HPDE6-E6E7 (cell line): Measurements from ENCODE around the gene OTUD7B.
A peak's percentile ranks its signal among the peaks of the same experiment; 100 is the strongest.
"Not testable (repeated sequence)": the region's sequence is repeated elsewhere in the genome, so short reads cannot be mapped to it uniquely, and the experiment has no call there.

Source experiments
- DNase-seq: peaks from one replicate; pipeline ENCODE4 v3.0.0; 2011; ENCODE audit warnings: missing footprints; ENCODE audit errors: extremely low spot score

OTUD7B gene

DNA sequence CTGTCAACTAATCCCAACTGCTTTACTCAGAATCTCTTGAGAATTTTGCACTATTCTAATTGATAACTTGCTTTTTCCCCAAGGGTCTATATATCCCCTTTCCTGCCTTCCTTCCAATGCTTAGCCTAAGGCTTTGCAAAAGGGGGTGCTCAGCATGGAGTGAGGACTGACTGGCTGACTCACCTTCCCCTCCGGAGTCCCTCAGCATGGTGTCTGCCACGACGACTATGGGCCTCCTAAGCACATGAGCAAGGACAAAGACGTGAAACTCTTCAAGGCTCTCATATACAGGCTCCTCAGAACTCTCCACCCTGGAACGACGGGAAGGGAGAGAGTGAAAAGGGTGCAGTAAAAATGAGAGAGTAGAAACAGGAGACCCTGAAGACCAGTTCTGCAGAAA, 60.6 kb downstream of the OTUD7B start:
- no peak for DNase-seq

- DNase-seq: no peak
Observed at GRCh38 chr1:149945206-149945605, 65.3 kb downstream of the OTUD7B start.

DNA sequence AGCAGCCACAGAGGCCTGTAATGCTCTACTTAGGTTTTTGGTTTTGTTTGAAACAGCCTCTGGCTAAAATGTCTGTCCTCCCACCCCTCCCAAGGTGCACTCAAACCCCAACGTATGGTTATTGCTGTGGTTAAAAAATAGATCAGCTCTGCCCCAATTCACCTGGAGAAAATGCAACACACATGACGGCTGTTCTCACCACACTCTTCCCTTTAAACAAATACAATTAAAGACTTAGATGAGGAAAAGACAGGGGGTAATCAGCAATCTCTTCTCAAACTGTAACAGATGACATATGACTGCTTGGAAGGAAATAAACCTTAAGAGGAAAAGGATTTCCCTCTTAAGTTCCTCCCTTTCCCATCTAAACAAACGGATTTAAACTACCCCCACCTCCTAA, 67.6 kb downstream of the OTUD7B start:
- DNase-seq: no peak

- no peak for DNase-seq
Observed at GRCh38 chr1:149942207-149942606, 68.3 kb downstream of the OTUD7B start.

- no peak for DNase-seq
Observed at GRCh38 chr1:149940427-149940826, 70.1 kb downstream of the OTUD7B start.

DNA sequence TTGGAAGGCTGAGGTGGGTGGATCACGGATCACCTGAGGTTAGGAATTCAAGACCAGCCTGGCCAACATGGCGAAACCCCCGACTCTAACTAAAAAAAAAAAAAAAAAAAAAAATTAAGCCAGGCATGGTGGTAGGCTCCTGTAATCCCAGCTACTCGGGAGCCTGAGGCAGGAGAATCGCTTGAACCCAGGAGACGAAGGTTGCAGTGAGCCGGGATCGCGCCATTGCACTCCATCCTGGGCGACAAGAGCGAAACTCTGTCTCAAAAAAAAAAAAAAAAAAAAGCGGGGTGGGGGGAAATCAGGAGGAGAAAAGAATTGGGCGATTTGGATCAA, 71.9 kb downstream of the OTUD7B start:
- DNase-seq: not testable (repeated sequence)

DNA sequence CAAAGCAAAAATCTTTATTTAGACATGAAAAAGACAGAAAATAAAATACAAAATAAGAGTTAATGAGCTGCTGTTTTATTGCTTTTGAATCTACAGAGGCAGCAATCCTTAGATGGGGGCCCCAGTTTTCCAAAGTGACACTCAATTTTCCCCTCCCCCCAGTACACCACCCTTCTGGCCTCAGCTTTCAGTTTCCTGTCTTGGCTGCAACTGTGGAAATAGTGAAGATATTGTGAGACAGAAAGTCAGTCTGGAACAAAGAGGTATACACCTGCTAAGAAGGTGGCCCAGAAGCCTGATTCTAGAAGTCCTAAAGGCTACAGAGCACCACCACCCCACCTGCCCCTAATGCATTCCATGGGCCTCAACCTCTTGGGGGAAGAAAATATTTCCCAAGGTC, 72.8 kb downstream of the OTUD7B start:
- DNase-seq: no peak

- DNase-seq: peak; percentile 93
Observed at GRCh38 chr1:149936992-149937705, 73.4 kb downstream of the OTUD7B start.

DNA sequence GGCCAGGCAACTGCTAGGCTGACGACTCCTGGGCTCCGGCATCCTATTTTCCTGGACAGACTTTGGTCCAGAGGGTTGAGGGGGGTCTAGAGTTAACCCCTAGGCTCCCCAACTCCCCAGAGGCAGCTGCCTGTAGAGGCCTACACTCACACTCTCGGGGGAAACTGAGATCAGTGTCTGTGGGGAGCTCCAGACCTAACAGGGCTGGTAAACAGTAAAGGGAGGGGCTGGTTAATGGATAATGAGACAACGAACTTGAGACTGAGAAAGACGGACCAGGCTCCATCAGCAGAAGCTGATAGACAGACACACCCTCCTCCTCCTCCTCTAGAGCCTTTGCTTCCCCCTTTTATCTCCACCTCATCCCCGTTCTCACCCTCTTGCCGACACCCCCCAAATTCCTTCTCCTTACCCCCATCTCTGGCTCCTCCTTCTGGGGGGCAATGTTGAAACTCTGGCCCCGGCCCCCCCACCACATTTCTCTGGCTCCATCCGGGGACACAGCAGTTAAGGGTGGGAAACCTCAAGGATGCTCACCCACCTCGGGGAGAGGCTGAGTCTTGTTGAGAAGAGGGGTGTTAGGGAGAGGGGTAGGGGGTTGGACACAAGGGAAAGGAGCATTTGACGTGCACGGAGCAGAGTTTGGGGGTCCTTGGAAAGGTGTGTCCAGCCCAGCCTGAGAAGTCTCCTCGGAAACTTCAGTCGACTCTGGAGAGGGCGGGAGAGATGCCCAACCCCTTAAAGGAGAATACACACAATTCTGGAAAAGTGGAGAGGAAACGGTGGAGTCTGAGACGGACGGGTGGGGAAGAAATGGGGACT, 74.1 kb downstream of the OTUD7B start, which contains the start of gene MTMR11:
TSS of gene MTMR11 (minus strand) at position 710 of the 822 bp plus-strand sequence. CDS start at position 478, 232 bp downstream.
- peak; percentile 43 for DNase-seq

GRCh38 chr1:149934356-149934755, 76.2 kb downstream of the OTUD7B start:
- no peak for DNase-seq

DNA sequence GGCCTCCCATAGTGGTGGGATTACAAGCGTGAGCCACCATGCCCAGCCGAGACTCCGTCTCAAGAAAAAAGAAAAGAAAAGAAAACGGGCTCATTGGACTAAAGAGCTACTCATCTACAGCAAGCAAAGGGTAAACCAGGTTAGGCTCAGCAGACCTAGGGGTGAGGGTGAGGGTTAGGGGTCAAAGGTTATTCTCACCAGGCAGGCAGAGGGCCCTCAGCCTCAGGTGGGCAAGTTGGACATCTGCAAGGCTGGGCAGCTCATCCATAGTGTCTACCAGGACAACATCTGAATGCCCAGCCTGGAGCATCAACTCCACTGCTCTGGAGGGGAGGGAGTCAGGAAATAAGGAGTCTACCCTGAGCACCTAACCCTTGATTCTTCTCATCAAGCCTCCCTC, 77.3 kb downstream of the OTUD7B start:
- DNase-seq: no peak

DNA sequence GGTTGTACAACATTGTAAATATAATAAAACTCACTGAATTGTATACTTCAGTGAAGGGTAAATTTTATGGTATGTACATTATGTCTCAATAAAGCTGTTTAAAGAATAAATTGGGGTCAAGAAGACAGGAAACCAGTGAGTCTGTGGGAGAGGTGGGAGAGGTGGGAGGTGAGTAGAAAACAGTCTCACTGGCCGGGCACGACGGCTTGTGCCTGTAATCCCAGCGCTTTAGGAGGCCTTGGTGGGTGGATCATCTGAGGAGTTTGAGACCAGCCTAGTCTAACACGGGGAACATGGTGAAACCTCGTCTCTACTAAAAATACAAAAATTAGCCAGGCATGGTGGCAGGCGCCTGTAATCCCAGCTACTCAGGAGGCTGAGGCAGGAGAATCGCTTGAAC, 78.1 kb downstream of the OTUD7B start:
- DNase-seq: no peak

DNA sequence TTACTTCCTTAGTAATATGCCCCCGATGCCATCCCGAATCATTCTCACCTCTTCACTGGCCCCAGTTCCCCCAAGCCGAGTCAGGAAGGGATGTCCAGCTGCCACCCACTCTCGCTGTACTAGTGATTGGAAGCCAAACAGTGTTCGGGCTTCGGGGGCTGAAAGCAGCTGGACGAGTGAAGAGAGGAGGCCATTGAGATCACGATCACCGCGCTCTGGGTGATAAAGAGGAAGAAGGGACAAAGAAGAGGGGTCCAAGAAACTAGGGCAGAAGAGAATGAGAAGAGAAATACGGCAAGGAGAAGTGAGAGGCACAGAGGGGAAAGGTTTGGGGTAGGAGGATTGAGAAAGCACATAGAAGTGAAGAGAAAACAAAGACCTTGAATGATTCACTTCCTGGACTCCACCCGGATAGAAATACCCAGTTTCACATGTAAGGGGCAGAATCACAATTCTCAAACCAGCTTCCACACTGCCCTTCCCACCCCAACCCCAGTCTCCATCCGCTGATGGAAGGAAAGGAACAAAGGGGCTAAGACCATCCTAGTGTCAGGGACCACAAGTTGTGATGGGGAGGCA, 79.2 kb downstream of the OTUD7B start:
- DNase-seq: no peak

DNA sequence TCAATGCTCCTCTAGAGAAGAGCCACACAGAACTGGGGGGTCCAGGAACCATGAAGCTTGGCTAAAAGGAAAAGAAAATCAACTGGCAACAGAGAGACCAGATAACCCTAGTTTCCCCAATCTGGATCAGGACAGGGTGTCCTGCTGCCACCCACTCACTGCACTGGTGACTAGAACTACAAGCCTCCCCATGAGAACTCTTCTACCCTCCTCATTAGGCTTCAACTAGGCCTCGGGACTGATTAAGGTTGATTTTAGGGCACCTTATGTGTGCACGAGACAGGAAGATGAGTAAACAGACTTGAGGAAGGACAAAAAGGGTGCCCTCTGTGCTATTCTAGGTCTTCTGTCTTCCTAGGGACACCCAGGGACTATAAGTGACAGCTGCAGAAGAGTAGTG, 80.7 kb downstream of the OTUD7B start:
- no peak for DNase-seq

- DNase-seq: no peak
Observed at GRCh38 chr1:149928401-149928724, 82.2 kb downstream of the OTUD7B start.

GRCh38 chr1:149927563-149928400, 82.7 kb downstream of the OTUD7B start, which contains the start of gene SF3B4:
TSS of gene SF3B4 (minus strand) at chr1:149927803. CDS start at chr1:149927759, 44 bp downstream.
- peak; percentile 83 for DNase-seq

- no peak for DNase-seq
Observed at GRCh38 chr1:149927056-149927562, 83.4 kb downstream of the OTUD7B start.

DNA sequence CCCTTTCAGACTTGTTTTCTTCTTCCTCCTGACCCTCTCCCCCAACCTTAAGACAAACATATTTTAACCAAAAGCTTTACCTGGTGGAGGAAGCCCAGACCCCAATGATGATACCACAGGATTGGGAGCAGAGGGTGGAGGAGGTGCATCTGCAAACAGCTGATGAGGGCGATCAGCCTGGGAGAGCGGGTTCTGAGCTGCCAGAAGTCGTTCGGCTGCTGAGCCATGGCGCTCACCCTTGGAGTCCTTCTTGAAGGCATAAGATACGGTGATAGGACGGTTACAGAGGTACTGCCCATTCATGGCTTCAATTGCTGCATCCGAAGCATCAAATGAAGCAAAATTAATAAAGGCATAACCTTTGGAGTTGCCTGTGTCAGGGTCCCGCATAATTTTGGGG, 84.2 kb downstream of the OTUD7B start:
- DNase-seq: no peak

DNA sequence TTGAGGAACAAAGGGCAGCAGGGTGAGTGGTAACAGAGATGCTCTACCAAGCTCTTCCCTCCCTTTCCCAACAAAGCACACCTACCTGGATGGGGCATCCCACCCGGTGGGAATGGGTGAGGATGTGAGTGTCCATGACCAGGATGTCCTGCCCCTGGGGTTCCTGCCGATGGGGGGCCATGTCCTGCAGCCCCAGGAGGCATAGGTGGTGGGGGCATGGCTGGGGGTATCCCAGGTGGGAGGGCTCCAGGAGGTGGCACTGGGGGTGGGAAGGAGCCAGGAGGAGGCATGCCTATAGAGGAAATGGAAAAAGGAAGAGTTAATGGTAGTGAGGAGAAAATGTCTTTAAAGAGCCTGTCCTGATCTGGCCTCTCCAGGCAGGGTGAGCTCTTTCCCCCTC, 84.8 kb downstream of the OTUD7B start:
- DNase-seq: no peak

- no peak for DNase-seq
Observed at GRCh38 chr1:149925345-149925744, 85.2 kb downstream of the OTUD7B start.

GRCh38 chr1:149923626-149924025, 86.9 kb downstream of the OTUD7B start:
- DNase-seq: no peak
